OCI-LY1 (cell line): ENCODE measurements around the gene CIBAR2.

ENCODE experiments used
- EZH2 ChIP-seq: fragments of 200-600 bp; sonication (generic), shearing (Covaris generic); IDR thresholded peaks from 2 replicates; pipeline ENCODE4 v1.8.0; 2017; ENCODE audit warnings: borderline replicate concordance, mixed run types, mild to moderate bottlenecking, antibody characterized with exemption, low read length, moderate library complexity, mixed read lengths
- TF ChIP-seq, protein P1 (sequence below): fragments of 200-600 bp; sonication (generic), shearing (Covaris generic); IDR thresholded peaks from 2 replicates; pipeline ENCODE4 v1.5.1; 2017; ENCODE audit warnings: mild to moderate bottlenecking, antibody characterized with exemption, low read length, moderate library complexity, mixed read lengths

DNA sequence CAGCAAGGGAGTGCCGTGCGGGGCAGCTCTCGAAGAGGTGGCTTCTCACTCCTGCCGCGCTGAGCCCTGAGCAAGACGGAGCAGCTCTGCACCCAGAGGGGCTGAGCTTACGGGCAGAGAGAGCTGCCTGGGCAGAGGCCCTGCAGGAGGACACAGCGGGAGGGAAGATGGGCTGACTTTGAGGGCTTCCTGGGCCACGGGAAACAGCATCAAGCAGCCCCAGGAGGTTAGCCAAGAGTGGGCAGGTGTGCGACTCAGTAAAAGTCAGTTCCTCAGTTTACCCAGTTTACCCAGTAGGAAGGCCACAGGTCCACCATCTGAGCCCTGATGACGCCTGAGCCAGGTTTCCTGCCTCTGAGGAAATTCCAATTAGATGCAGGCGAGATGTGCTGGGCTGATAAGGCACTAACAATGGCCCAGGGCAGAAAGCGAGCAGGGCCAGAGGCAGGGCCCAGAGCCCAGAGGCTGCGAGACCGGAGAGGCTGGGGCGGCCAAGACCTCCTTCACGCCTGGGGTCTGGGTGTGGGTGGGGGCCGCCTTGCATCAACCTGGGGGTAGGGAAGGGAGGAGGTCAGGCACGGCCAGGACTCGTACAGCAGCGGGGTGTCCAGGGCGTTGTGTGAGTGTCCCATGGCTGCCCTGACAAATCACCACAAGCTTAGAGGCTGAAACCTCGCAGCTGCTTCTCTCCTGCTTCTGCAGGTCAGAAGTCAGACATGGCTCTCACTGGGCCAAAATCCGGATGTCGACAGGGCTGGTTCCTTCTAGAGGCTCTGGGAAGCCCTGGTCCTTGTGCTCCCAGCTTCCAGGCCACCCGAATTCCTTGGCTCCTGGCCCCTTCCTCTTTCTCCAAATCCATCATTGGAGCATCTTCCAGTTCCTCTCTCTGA is 32.0 kb upstream of the CIBAR2 start:
- TF ChIP-seq, protein P1, sequence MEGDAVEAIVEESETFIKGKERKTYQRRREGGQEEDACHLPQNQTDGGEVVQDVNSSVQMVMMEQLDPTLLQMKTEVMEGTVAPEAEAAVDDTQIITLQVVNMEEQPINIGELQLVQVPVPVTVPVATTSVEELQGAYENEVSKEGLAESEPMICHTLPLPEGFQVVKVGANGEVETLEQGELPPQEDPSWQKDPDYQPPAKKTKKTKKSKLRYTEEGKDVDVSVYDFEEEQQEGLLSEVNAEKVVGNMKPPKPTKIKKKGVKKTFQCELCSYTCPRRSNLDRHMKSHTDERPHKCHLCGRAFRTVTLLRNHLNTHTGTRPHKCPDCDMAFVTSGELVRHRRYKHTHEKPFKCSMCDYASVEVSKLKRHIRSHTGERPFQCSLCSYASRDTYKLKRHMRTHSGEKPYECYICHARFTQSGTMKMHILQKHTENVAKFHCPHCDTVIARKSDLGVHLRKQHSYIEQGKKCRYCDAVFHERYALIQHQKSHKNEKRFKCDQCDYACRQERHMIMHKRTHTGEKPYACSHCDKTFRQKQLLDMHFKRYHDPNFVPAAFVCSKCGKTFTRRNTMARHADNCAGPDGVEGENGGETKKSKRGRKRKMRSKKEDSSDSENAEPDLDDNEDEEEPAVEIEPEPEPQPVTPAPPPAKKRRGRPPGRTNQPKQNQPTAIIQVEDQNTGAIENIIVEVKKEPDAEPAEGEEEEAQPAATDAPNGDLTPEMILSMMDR: no peak
- TF ChIP-seq EZH2: no peak
